ENCODE results near the gene ALDH3A1.

DNA sequence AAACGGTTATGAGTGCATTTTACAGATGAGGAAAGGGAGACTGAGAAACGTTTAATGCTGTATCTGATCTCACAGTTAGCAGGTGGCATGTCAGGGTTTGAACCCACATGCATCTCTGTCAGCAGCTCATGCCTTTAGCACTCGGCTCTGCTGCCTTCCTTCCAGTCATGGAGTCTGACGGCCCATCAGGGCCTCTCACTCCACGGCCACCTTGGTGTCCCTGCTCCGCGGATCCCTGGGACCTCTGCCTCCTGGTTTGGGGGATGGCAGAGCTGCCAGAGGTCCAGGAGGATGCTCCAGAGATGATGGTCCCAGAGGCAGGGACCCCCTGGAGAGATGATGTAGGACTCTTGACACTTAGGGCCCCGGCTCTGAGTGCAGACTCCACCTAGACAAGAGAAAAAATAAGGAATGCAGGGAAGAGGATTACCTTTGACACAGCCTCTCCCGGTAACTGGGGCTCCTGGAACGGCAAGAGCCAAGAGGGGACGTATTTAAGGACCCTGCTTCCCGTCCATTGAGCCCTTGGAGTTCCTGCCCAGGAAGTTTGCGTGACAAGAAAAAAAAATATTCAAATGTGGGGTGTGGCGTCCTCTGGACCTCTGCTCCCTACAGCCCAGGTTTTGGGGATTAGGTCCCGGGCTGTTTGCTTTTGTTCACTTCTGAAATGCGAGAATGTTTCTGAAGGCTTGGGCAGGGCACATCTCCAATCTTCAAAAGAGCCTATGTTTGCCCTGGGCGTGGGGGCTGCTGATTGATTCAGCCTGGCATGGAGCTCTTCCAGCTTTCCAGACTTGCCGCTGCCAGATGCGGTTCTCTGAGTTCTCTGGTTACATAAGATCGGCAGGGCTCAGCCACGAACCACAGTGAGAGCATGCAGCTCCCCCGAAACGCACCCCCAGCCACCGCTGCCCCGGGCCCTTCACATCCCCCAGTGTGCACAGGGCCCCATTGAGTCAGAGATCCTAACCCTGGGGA, at the start of gene ALDH3A1:
- TF ChIP-seq ZNF274 (IDR thresholded peaks at IDR 0.05; ENCODE audit: low read depth, low read length): no peak
- no peak for TF ChIP-seq SUZ12 (IDR thresholded peaks at IDR 0.05; ENCODE audit: extremely low read depth, insufficient read depth, insufficient read length)

Data from NT2/D1 (cell line).